HG03432 (cell line): ENCODE measurements around the gene HBP1.
"Not testable (repeated sequence)": the region's sequence is repeated elsewhere in the genome, so short reads cannot be mapped to it uniquely, and the experiment has no call there.

Experiments used
- ATAC-seq: cut with Tn5 transposase; IDR thresholded peaks from one replicate; pipeline ENCODE4 v1.9.1; 2021; ENCODE audit warnings: mild to moderate bottlenecking, moderate library complexity; ENCODE audit not compliant: unreplicated experiment

The HBP1 gene

GRCh38 chr7:107168233-107169119 is at the start of gene HBP1:
TSS of gene HBP1 (plus strand) at chr7:107169003. CDS start at chr7:107179894, 10,891 bp downstream.
- ATAC-seq = peak; percentile 88

DNA sequence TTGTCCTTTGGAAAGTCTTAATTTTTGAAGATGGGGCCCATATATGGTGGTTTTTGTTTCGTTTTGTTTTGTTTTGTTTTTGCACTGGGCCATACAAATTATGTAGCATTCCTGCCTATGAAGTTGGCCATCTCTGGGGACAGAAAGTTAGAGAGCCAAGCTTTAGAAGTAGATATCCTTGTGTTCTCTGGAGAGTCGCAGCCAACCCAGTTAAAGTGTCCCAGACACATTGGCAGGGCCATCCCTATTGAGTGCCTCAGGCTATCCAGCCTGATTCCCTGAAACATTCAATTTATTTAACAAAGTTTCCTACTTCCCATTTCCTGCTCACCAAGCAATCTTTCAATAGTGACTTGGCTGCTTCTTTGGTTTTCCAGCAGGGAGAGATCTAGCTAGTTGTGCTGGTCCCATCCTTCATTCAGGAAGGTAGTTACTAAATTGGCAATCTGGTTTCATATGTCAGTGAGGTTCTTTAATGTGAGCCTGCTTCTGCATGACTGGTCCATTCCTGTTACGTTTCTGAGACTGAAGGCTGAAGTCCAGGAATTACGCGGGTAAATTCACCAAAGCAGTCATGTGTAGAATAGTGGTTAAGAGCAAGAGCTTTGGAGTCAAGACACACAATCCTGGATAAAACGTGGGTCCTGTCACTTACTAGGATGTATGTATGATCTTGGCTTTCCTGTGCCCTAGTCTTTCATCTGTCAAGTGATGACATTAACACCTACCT is 49.3 kb upstream of the HBP1 start:
- ATAC-seq = no peak

DNA sequence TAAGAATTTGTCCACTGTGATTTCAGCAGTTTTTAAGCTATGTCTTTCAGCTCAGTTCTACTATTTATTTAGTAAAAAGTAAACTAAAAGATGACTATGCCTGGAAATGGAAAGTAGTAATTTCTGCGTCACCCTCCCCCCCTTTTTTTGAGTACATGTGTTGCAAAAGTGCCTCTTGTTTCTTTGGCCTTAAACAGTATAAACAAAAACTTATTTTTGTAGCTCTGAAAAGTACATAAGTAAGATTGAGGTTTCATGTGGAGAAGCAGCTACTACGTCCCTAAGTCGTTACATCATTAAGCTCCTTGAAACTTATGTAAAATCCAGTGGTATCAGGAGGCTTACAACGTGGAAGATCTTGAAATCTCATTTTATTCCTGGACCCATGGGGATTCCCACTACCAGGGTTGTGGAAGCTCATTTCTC is 46.3 kb upstream of the HBP1 start:
- no peak for ATAC-seq

DNA sequence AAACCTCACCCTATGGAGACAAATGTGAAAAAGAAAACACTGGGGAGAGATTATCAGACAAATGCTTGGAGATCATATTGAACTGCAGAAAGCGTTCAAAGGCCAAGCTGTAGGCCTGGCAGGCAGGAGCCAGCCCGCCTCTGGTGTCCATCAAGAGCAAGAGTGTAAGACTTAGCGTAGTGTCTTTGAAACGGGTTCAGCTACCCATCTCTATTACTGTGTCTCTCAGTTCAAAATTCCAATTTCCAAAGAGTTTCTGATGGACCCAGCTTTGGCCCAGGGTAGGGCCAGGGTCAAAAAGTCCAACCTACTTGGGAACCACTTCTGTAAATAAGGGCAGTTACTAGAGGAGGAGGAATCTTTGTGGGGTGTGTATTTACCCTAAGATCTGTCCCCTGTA is 45.4 kb upstream of the HBP1 start:
- no peak for ATAC-seq

- no peak for ATAC-seq
Measured at GRCh38 chr7:107125475-107125874, 43.3 kb upstream of the HBP1 start.

- ATAC-seq = no peak
Measured at GRCh38 chr7:107128217-107128616, 40.6 kb upstream of the HBP1 start.

- no peak for ATAC-seq
Measured at GRCh38 chr7:107128748-107129147, 40.1 kb upstream of the HBP1 start.

- no peak for ATAC-seq
Measured at GRCh38 chr7:107130487-107131220, 38.1 kb upstream of the HBP1 start.

GRCh38 chr7:107133396-107133795 is 35.4 kb upstream of the HBP1 start:
- ATAC-seq = no peak

- no peak for ATAC-seq
Measured at GRCh38 chr7:107138696-107139420, 29.9 kb upstream of the HBP1 start.

- not testable (repeated sequence) for ATAC-seq
Measured at GRCh38 chr7:107143875-107144274, 24.9 kb upstream of the HBP1 start.

DNA sequence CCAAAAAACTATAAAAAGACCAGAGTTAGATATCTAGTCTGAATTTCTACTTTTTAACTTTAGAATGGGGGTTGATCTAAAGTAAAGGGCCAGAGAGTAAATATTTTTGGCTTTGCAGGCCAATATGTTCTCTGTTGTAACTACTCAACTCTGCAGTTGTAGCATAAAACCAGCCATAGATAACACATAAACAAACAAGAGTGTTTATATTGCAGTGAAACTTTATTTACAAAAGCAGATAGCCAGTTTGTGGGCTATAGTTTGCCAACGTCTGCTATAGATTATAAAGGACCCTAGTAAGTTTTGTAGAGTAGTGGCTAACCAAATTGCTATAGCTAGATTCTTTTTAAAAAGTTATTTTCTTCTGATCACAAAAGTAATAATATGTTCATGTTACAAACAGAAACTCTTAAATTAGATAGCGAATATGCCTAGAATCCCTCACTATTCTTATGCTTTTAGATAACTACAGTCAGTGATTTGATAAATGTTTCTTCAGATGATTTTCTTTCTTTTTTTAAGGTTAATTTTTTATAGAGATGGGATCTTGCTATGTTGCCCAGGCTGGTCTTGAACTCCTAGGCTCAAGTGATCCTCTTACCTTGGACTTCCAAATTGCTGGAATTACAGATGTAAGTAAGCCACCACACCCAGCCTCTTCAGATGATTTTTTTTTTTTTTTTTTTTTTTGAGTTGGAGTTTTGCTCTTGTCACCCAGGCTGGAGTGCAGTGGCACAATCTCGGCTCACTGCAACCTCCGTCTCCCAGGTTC is 23.6 kb upstream of the HBP1 start:
- ATAC-seq = no peak

DNA sequence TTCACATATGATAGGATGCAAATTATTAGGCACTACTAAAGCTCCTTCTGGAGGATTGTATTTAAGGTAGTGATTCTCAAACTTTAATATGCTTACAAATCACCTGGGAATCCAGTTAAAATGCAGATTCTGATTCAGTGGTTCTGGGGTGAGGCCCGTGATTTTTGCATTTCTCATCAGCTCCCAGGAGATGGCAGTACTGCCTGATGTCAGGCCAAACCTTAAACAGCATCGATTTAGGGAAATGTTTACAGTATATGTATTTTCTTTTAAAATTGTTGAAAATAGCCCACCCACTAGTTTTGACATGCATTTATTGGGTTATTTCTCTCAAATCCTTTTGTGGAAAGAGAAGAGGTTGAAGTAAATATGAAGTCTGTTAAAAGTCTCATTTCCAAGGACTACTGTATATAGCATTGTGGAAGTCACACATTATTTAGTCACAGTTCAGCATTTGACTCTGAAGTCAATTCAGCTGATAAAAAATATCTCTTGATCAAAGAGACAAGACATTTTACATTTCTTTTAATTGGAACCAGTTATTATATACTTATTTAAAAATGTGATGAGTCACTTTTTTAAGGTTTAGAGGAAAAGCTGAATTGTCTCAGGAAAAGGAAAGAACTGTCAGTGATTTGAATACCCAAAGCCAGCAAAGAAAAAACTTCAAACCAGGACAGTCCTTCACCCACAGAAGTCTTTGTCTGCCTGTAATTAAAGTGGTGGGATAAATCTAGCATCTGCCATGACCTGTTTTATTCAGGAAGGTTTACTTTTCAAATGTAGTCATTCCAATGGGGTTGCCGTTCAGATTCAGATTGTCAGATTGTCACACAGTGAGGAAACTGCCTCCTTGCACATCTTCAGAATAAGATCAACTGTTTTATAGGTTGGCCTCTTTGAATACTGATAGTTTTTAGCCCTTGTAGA is 21.1 kb upstream of the HBP1 start:
- peak; percentile 56 for ATAC-seq

GRCh38 chr7:107148721-107149120 is 20.1 kb upstream of the HBP1 start:
- ATAC-seq = no peak

DNA sequence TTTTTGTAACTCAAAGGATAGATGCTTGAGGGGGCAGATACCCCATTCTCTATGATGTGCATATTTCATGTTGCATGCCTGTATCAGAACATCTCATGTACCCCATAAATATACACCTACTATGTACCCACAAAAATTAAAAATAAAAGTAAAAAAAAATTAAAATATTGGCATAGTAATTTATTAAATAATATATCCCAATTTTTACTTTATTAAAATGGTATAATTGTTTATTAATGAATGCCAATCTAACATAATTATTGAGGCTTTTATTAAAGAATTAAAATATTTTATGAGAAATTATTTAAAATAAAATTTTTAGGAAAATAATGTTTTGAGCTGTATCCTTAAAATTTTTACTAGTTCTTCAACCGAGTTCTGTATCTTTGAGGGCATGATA is 18.9 kb upstream of the HBP1 start:
- ATAC-seq = no peak

DNA sequence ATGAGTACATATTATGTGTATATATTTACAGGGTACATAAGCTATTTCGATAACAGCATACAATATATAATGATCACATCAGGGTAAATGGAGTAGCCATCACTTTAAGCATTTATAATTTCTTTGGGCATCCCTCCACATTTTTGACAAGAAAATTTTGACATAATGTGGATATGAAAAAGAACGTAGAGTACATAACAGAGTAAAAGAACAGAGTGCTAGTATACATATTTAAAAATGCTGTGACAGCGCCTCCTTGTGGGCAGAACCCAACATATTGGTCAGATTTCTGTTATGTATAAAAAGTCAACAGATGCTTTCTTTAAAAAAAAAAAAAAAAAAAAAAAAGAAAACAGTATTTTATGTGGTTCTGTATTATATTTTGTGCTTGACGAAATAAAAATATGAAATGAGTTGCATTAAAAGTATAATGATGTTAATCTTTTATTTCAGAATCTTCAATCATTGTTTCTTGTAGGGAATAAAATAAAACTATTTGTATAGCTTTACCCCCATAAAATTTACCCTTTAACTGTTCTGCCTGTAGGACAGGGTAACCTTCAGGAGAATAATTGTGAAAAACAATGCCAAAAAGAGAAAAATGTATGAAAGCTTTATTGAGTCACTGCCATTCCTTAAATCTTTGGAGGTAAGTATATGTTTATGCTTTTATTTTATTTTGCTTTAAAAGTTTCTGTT is 18.3 kb upstream of the HBP1 start:
- ATAC-seq = no peak

DNA sequence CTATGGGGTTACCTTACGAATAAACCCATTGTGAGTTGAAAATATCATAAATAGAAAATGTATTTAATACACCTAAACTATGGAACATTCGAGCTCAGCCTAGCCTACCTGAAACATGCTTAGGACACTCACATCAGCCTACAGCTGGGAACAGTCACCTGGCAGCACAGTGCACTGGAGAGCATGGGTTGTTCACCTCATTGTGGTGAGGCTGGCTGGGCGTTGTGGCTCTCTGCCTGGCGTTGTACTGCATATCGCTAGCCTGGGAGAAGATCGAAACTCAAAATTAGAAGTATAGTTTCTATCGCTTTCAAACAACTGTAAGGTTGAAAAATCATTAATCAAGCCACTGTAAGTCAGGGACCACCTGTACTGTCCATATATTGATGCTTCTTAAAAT is 17.3 kb upstream of the HBP1 start:
- no peak for ATAC-seq

DNA sequence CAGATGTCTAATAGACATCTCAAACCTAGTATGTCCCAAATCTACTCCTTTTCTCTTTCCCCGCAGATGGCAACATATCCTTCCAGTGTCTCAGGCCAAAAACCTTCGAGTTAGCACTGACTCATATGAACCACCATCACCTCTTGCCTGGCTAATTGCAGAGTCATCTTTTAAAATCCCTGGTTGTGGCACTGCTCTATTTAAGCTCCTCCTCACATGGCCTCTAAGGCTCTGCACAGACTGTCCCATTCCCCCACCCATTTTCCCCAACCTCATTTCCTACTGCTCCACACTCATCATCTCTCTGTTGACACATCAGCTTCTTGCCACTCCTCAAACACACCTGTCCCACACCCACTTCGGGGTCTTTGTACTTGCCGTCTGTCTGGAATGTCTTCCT is 16.8 kb upstream of the HBP1 start:
- no peak for ATAC-seq
